ENCODE data around the gene TRIM52.

Gene TRIM52

DNA sequence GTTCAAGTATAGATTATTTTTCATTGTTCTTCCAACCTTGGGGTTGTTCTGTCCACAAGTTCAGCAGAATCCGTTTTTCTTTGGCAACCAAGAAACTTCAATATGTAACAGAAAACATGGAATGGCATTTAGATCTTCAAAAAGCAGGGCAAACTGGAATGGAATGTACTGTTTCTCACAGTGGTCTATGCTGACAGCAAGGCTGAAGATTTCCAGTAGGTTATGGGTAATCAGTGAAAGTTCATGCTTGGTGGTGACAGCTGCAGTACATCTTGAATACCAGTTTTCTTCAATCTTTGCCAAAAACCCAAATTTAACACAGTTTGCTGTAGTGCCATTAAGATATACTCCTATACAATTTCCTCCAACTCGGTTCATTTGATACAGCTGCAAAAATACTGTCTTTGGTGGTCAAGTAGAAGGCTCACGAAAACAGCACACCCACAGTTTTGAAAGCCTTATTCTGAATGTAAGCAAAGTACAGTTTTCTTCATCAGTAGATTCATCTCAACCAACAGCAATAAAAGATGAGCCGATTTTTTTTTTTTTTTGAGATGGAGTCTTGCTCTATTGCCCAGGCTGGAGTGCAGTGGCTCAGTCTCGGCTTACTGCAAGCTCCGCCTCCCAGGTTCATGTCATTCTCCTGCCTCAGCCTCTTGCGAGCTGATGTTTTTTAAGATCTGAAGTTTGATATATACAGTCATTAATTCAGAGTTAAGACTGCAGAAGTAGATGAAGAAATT lies 4.9 kb downstream of the TRIM52 start:
- no peak for DNase-seq

DNA sequence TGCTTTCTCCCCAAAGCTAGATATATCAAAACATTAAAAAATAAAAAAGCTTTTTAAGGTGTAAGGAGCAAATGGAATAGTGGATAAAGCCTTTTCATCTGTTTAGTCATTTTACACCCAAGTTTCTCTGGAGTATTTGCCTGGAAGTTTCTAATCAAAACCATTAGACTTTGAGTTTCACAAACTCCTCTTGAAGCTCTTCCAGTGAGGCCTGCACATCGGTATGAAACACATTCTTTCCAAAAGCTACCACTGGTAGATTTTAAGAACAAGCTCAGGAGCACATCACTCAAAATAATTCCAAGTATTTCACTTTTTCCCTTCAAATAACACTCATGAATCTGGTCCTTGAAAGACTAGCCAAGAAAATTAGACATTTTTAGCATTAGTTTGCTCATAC lies 5.7 kb downstream of the TRIM52 start:
- DNase-seq = no peak

DNA sequence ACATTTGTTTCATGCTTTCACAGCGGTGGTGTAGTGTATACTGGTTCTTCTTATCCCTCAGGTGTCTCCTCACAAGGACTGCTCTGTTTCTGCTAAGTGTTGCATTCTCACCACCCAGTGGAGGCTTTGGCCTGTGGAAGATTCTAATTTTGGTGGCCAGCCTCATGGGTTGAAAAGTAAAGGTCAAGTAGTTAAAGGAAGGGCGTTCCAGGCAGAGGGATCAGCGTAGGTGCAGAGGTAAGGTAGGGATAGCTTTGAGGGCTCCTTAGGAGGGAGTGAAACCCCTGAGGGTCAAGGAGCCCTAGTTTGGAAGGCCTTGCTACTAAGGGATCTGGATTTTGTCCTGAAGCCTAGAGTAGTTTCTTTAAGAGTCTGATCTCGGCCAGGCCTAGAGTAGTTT lies 12.7 kb downstream of the TRIM52 start:
- DNase-seq = no peak

DNA sequence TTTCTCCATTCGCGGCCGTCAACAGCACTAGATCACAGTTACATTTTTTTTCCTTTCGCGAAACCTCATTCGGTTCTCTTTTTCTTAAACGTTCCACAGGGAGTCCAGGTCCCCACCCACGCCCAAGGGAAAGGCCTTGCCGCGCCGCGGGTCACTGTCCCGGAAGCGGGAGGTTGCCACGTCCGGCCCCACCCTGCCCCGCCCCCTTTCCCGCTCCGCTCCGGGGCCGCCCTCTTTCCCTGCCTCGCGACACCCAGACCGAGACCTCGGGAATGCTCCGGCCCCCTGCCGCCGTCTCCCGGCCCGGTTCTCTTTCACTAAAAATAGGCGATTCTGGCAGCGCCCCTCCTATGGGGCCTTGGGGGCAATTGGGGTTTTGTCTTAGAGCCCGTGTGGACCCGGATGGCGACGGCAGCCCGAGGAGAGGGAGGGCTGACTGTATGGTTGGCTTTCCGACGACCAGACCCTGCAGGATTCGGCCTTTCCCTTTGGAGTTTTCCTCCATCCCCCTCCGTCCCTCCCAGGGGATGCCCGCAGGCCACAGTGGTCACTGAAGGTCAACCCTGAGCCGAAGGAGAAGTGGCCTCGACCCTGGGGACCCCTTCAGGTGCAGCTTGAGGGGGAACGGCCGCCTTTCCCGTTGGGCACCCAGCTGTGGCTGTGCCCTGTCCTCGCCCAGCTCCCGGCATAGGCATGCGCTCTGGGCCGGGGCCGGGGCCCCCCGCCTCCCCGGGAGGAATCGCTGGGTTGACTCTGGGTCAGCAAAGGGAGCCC lies 14.5 kb downstream of the TRIM52 start:
- peak; percentile 91 for DNase-seq

DNA sequence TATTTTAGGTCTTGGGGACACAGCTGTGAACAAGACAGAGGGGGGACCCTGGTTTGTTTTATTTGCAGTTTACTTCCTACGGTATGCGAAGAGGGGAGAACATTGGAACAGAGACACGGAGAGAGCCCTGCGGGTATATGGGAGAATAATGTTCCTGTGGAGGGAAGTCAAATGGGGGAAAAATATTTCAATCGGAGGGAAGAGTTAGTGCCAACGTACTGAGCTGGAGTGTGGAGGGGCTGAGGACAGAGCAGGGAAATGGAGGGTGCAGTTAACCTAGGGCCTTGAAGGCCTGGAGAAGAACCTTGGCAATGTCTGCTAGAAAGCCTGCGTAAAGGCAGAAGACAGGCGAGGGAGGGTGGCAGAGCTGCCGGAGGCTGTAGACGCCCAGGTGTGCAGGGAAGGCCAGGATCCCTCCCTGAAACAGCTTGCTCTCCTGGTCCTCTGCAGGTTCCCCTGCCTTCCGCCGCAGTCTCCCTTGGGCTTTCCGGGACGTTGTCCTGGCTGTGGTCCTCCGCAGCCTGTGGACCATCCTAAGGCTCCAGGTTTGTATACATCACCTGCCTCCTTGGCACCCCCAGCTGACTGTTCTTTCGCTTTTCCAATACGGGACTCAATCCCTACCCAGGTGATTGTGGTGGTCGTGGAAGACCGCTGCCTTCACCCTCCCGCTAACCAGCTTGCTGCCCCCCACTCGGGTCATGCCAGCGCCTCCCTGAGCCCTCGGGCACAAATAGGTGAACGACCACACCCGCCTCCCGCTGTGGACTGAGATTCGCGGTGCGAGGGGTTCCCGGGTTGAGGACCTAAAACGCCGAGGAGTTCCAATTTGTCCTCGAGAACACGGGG lies 15.3 kb downstream of the TRIM52 start:
- DNase-seq = no peak

DNA sequence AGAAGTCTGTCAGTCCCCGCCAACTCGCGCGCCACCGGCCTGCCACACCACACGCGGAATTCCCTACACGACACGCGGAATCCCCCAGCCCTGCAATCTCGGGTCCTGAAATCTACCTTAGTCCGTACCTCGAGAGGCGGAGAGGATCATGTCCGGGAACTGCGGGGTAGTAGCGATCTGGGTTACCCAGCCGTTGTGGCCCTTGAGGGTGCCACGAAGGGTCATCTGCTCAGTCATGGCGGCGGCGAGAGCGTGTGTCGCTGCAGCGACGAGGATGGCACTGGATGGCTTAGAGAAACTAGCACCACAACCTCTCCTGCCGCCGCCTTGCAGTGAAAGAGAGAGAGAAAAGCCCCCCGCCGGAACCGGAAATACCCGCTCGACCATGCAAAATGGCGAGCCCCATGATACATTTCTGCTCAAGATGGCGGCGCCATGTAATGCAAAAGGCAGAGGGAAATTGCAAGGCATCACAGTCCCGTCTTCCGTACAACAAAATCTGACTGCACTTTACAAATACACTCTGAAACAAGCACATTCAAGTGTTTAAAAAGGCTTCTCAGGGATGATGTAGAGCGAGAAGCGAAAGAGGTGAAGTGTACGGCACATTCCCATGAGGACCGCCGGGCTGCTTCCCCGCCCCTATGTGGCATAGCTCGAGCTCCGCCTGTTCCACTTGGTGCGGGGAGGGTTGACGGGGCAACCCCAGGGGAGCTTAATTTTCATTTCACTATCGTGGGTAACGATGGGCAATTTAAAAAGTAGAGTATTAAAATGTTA lies 17.2 kb downstream of the TRIM52 start, which contains the start of gene RACK1:
TSS of gene RACK1 (minus strand) at position 343 of the 780 bp plus-strand sequence. CDS start at position 237, 106 bp downstream.
- peak; percentile 96 for DNase-seq

DNA sequence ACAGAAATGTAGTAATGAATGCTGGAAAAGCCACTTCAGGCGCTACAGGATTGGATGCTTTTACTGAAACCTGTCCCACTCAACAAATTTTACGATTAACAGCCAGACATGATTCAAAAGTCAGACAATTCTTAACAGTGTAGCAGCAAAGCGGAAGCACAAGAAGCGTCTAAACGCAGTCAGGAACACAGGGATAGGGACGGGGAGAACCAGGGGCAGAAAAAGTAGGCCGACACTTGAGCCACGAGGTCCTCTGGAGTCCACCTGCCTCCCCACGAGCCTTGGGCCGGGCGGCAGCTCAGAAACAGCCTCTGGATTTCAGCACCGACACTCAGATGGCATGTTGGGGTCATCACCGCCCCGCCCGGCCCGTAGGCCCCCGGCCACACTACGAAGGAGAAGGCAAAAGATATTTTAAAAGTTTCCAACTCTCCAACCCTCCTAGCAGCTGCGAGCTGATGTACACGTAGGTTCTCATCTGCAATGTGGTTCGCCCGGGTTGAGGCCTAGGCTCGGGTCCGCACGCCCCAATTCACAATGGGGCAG lies 17.9 kb downstream of the TRIM52 start:
- peak; percentile 48 for DNase-seq

DNA sequence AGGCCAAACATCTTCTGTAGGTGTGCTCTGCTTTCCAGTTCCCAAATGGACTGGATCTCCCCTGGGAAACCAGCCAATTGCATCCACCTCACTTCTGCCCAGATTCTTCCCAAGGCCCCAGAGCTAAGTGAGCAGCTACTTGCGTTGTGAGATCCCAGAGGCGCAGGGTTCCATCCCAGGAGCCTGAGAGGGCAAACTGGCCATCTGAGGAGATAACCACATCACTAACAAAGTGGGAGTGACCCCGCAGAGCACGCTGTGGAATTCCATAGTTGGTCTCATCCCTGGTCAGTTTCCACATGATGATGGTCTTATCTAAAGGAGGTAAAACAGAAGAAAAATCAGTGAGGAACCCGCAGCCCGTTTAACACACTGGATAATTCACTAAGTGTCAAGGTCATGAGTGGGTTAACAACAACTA lies 18.9 kb downstream of the TRIM52 start:
- no peak for DNase-seq

DNA sequence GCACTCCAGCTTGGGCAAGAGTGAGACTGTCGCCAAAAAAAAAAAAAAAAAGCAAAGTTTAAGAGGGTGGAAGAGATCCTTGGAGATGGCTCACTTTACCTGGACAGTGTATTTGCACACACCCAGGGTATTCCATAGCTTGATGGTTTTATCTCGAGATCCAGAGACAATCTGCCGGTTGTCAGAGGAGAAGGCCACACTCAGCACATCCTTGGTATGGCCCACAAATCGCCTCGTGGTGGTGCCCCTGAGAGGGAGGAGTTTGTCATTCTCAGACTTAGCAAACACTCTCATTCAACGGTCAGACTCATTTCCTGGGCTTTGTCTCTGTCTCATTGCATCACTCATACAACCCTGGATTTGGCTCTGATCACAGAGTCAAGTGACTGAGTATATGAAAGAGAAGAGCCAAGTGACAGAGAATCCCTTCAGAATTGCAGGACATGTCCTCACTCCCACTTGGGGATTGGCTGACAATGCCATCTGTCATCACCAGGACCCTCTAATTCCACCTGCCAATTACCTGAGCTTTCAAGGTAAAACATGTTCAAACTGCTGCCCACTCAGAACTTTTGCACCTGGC lies 19.5 kb downstream of the TRIM52 start:
- DNase-seq = peak; percentile 88

DNA sequence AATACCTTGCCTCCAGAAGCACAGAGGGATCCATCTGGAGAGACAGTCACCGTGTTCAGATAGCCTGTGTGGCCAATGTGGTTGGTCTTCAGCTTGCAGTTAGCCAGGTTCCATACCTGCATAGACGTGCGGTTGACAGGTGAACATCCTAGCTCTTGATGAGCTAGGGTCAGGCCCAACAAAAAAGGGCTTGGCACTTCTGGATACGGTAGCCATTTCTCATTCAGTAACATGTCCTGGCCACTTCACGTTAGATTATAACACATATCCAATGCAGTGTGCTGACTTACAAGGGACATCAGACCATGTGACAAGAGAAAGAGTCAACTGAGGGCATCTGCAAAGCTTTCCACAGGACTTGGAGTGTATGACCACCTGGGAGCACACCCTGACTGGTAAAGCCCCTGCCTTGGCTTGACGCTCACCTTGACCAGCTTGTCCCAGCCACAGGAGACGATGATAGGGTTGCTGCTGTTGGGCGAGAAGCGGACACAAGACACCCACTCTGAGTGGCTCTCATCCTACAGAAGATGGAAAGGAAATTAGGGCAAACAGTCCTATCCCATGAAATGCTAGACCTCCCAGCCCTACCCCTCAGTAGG lies 21.8 kb downstream of the TRIM52 start:
- no peak for DNase-seq

DNA sequence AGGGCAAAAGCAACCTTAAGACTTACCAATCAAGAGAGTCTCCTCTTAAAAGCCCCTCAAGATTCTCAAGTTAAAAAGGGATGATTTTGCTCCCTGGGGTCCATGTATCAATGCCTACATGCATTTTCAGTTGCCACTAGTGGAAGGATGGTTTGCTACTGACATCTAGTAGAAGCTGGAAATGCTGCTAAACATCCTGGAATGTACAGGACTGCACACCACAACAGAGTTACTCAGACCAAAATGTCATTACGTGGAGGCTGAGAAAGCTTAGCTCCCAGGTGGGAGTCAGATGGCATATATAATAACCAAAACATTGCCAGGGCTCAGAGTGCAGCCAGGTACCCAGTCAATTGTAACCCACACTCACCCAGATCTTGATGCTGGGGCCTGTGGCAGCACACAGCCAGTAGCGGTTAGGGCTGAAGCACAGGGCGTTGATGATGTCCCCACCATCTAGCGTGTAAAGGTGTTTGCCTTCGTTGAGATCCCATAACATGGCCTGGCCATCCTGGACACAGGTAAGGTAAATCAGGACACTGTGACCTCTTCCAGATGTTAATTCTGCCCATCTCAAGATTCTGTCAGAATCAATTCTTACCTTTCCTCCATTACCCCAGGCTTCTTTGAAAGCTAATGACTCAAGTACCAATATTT lies 23.1 kb downstream of the TRIM52 start:
- DNase-seq = no peak

DNA sequence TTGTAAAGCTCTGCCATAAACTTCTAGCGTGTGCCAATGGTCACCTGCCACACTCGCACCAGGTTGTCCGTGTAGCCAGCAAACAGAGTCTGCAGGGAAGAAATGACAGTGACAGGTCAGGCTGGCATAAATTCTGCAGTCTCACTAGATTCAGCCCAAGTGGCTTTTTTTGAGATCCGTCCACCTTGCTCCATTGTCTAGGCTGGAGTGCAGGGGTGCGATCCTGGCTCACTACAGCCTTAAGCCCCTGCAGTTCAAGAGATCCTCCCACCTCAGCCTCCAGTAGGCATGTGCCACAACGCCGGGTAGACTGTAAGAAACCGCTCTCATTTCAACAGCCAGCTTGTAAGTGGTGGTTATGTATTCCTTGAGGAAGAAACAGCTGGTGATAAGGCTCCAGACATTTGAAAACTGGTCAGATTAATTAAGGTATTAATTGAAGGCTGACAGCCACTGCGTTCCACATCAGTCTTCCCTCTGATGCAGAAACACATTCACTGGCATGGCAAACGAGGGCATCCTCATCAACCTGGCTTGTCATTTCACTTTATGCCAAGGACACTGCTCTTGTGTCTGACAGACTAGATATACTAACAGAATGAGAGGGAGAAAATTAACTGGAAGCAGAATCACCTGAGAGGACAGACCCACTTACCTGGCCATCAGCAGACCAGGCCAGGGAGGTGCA lies 23.8 kb downstream of the TRIM52 start:
- DNase-seq = no peak

DNA sequence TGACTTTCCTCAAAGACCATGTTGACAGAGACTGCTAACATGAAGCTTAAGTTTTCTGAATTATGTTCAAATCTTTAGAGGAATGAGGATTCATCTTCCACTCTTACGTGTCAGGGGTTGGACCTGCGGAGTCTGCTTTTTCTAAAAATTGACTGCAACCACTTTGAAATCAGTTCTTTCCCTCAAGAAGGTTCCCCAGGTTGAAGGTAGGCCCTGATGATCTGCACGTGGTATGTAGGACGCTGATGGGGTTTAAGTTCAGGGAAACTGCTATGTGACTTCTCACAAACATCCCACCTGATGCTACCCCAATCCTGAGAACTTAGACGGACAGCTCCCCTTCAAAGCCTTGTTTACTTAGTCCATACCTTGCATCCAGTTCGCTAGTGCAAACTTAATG lies 24.5 kb downstream of the TRIM52 start:
- DNase-seq = no peak

DNA sequence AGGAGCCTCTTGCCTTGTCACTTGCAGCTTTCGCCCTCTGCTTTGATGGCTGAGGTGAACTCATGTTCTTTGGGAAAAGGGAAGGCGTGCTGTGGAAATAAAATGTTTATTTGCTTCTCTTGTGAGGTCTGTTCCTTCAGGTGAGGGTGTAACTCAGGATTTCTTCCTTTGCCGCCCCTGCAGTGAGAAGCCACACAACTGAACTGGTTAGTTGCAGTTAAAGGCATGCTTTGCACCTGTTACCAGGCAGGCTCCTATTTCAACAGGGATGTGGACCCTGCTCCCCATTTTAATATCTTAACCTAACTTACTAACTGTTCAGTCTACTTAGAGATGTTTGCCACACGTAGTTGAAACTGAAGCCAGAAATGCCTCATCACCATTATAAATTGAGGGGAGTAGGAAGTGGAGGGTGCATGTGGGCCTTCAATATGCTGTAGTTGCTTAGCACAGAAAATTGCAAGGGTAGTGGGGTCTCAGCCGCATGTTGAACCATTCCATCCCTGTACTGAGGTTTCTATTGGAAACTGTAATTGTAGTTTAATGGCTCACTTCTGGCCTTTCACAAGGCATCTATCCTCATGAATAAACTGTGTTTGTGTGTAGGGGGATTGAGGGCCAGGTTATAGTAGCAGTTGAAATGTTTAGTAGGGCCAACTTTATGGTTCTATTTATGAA lies 25.1 kb downstream of the TRIM52 start:
- DNase-seq = no peak

DNA sequence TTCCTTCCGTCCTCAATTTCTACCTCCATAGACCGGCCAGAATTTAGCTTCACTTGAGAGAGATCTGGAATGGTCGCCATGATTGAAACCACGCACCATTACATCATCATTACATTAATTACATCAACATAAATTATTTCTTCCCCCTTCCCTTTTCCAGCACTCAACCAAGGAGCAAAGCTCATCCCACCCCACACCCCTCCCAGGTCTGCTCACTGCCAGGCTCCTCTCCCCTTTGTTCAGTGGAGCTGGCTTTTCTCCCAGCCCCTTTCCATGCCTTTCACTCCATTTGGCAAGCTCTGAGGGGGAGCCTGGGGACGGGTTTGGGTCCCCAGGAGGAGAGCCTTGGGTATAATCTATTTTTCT lies 25.6 kb downstream of the TRIM52 start:
- no peak for DNase-seq

DNA sequence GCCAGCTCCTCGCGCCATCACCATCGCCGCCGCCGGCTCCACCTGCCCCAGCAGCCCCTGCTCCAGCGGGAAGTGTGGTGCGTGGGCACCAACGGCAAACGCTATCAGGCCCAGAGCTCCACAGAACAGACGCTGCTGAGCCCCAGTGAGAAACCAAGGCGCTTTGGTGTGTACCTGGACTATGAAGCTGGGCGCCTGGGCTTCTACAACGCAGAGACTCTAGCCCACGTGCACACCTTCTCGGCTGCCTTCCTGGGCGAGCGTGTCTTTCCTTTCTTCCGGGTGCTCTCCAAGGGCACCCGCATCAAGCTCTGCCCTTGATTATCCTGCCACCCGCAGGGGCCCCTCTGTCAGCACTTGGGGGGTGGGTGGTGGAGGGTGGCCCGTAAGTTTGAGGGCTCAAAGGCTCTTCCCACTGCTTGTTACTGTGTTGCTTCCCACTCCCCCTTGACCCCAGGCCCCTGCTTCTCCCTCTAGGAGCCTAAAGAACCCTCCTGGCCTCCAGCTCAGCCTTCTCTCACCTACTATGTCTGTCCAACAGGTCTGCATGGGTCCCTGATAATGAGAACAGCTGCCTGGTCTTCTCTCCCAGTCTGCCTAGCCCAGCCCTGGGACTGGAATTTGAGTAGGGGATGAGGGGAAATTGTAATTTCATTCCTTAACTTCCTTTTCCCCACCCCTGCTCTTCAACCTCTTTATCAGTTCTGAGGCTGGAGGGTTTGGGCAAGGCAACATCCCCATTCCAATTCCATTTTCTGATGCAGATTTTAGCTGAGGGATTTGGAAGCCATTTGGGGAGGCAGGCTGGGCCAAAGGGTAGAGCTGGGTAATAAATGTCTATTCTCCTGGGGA lies 26.3 kb downstream of the TRIM52 start:
- no peak for DNase-seq

DNA sequence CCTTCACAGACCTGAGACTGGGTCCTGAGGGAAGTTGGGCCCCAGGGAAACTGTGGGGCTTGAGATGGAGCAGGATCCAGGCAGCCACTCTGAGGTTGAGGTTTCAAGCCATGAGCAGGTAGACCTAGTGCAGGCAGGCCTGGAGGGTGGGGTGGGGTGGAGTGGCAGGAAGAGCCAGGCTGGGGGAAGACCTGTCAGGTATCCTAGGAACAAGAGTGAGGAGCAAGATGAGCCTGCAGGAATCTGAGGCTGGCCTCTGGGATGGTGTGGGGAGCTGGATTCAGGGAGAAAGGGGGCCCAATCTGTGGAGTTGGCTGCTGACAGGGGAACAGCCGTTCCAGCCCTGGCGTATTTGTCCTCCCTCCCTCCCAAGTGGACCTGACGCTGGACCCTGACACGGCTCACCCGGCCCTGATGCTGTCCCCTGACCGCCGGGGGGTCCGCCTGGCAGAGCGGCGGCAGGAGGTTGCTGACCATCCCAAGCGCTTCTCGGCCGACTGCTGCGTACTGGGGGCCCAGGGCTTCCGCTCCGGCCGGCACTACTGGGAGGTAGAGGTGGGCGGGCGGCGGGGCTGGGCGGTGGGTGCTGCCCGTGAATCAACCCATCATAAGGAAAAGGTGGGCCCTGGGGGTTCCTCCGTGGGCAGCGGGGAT lies 27.0 kb downstream of the TRIM52 start:
- DNase-seq = no peak
